ENCODE measurements around the gene B3GLCT. TPM values are rescaled to one million over a fixed set of nuclear protein-coding genes. Genes with fewer than 3 reads are reported as not detected.

B3GLCT gene
- total RNA-seq, 4 donors from 2014 or later, result 1.6 to 5.7 (median 3.9) TPM

GRCh38 chr13:31192306-31192705 is 7.5 kb upstream of the B3GLCT start:
- intact Hi-C loops (cut with DNase I; ENCODE audit: low total_unique reads), result no loop called here
- TF ChIP-seq POLR2A (IDR thresholded peaks at IDR 0.05) (no peak), POLR2AphosphoS5 (IDR thresholded peaks at IDR 0.05) (no peak), EP300 (IDR thresholded peaks at IDR 0.05; ENCODE audit: low read depth) (no peak)
- TF ChIP-seq, protein P1, sequence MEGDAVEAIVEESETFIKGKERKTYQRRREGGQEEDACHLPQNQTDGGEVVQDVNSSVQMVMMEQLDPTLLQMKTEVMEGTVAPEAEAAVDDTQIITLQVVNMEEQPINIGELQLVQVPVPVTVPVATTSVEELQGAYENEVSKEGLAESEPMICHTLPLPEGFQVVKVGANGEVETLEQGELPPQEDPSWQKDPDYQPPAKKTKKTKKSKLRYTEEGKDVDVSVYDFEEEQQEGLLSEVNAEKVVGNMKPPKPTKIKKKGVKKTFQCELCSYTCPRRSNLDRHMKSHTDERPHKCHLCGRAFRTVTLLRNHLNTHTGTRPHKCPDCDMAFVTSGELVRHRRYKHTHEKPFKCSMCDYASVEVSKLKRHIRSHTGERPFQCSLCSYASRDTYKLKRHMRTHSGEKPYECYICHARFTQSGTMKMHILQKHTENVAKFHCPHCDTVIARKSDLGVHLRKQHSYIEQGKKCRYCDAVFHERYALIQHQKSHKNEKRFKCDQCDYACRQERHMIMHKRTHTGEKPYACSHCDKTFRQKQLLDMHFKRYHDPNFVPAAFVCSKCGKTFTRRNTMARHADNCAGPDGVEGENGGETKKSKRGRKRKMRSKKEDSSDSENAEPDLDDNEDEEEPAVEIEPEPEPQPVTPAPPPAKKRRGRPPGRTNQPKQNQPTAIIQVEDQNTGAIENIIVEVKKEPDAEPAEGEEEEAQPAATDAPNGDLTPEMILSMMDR (IDR thresholded peaks at IDR 0.05), result no peak

GRCh38 chr13:31195616-31196015 is 4.2 kb upstream of the B3GLCT start:
- no peak for TF ChIP-seq POLR2AphosphoS5 (IDR thresholded peaks at IDR 0.05)
- TF ChIP-seq, protein P1 (IDR thresholded peaks at IDR 0.05), result no peak
- TF ChIP-seq EP300 (IDR thresholded peaks at IDR 0.05; ENCODE audit: low read depth), result no peak
- TF ChIP-seq POLR2A (IDR thresholded peaks at IDR 0.05), result no peak
- Histone ChIP-seq H3K9me3 (no peaks in the 10 kb centered on the region), H3K36me3 (no peaks in the 10 kb centered on the region), H3K27me3 (no peaks in the 10 kb centered on the region), H3K27ac (no peak overlapping the region), H3K4me3 (no peak overlapping the region), H3K4me1 (peaks cover 0 to 5% (median 2%) of the 10 kb centered on the region in 4 donors)
- 84 to 90% methylated on average over 2 to 4 of the region's 4 CpGs for WGBS, 2 donors (ENCODE audit: low coverage in 1 of 2)
- no peak for DNase-seq
- in situ Hi-C loops (cut with MboI; ENCODE audit: low pct_ligation_motif_present in 1 of 4, low pct_unique_long_range_greater_than_20kb in 1 of 4, low sequenced_read_pairs in 3 of 4) (no loop called here), intact Hi-C loops (cut with DNase I; ENCODE audit: low total_unique reads) (no loop called here)

More at GRCh38 chr13:31192306-31192705, 7.5 kb upstream of the B3GLCT start:
- no peak for DNase-seq
- in situ Hi-C loops (cut with MboI; ENCODE audit: low pct_ligation_motif_present in 1 of 4, low pct_unique_long_range_greater_than_20kb in 1 of 4, low sequenced_read_pairs in 3 of 4), result no loop called here
- Histone ChIP-seq H3K27ac (no peak overlapping the region), H3K4me3 (no peak overlapping the region), H3K4me1 (no peaks in the 10 kb centered on the region), H3K27me3 (no peaks in the 10 kb centered on the region), H3K36me3 (no peaks in the 10 kb centered on the region), H3K9me3 (no peaks in the 10 kb centered on the region)
- WGBS, 2 donors (ENCODE audit: low coverage in 1 of 2), result 92% methylated on average over 6 of the region's 6 CpGs; no CpG with 5 or more reads in 1 of the 2 donors

DNA sequence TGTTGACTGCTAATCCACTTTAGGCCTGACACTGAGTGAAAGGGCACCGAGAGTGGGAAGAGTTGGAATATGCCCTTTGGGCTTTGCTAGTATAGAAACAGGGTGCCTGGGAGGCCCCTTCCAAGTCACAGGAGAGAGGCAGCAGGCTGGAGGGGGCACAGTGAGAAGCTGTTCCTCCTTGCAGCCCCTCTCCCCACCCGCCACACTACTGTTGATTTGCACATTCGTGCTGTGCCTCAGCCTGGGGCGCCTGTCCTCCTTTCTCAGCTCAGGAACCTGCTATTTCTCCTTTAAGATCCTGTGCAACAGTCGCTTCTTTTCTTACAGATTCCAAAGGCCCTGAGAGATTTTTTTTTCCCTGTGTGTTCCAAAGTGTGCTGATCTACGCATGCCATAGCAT is 2.8 kb upstream of the B3GLCT start:
- Histone ChIP-seq H3K9me3 (no peaks in the 10 kb centered on the region), H3K36me3 (no peaks in the 10 kb centered on the region), H3K27me3 (no peaks in the 10 kb centered on the region), H3K4me1 (peaks cover 3 to 15% (median 8%) of the 10 kb centered on the region in 4 donors), H3K27ac (no peak overlapping the region), H3K4me3 (no peak overlapping the region)
- in situ Hi-C loops (cut with MboI; ENCODE audit: low pct_ligation_motif_present in 1 of 4, low pct_unique_long_range_greater_than_20kb in 1 of 4, low sequenced_read_pairs in 3 of 4) (no loop called here), intact Hi-C loops (cut with DNase I; ENCODE audit: low total_unique reads) (no loop called here)
- DNase-seq, result no peak
- 94 to 97% methylated on average over 5 to 6 of the region's 6 CpGs for WGBS, 2 donors (ENCODE audit: low coverage in 1 of 2)
- TF ChIP-seq POLR2AphosphoS5 (IDR thresholded peaks at IDR 0.05), result no peak
- no peak for TF ChIP-seq EP300 (IDR thresholded peaks at IDR 0.05; ENCODE audit: low read depth)
- TF ChIP-seq, protein P1 (IDR thresholded peaks at IDR 0.05), result no peak
- no peak for TF ChIP-seq POLR2A (IDR thresholded peaks at IDR 0.05)

DNA sequence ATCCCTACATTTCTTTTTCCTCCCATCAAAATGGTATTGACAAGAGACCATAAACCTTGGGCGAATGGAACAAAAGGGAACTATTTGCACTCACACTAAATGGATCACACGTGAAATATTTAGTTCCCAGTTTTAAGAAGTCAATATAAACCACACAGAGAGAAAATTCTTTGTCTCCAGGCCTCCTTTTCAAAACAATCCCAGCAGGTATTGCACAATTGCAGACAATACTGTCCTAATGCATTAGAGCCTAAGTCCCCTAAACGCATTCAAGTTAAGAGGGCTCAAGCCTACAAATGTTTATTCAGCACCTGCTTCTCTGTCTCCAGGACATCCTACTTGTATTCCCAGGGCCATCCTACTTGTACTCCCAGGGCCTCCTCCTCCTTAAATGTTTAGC is 1.3 kb upstream of the B3GLCT start:
- in situ Hi-C loops (cut with MboI; ENCODE audit: low pct_ligation_motif_present in 1 of 4, low pct_unique_long_range_greater_than_20kb in 1 of 4, low sequenced_read_pairs in 3 of 4), result no loop called here
- no peak for DNase-seq
- TF ChIP-seq, protein P1 (IDR thresholded peaks at IDR 0.05), result no peak
- TF ChIP-seq EP300 (IDR thresholded peaks at IDR 0.05; ENCODE audit: low read depth) (no peak), POLR2AphosphoS5 (IDR thresholded peaks at IDR 0.05) (no peak), POLR2A (IDR thresholded peaks at IDR 0.05) (no peak)
- intact Hi-C loops (cut with DNase I; ENCODE audit: low total_unique reads), result no loop called here
- Histone ChIP-seq H3K9me3 (no peaks in the 10 kb centered on the region), H3K27me3 (no peaks in the 10 kb centered on the region), H3K4me3 (no peak overlapping the region), H3K4me1 (peaks cover 3 to 15% (median 8%) of the 10 kb centered on the region in 4 donors), H3K36me3 (no peaks in the 10 kb centered on the region), H3K27ac (no peak overlapping the region)
- WGBS, 2 donors (ENCODE audit: low coverage in 1 of 2), result 72 to 87% methylated on average over 3 of the region's 3 CpGs
